GM18517 (cell line): ENCODE measurements around the gene GABRD.

Experiments used
- ATAC-seq: cut with Tn5 transposase; IDR thresholded peaks from one replicate; pipeline ENCODE4 v1.9.1; 2021; ENCODE audit warnings: mild to moderate bottlenecking, moderate library complexity; ENCODE audit not compliant: unreplicated experiment

GABRD gene

DNA sequence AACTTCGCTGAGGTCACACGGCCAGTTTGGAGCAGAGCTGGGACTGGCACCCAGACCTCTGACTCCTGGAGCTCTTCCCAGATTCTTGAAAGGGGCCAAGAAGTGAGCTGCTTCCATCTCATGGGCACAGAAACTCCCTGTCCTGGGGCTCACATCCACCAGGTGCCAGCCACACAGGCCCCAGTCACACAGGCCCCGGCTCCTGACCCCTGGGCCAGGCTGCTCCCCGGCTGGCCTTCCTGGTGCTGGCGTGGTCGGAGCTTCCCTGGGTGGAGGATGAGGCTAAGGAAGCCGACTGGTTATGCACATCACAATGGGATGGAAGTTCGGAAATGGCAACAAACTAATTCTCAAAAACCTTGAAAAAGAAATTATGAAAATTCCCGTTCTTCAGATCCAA is 3.0 kb upstream of the GABRD start:
- ATAC-seq = no peak

DNA sequence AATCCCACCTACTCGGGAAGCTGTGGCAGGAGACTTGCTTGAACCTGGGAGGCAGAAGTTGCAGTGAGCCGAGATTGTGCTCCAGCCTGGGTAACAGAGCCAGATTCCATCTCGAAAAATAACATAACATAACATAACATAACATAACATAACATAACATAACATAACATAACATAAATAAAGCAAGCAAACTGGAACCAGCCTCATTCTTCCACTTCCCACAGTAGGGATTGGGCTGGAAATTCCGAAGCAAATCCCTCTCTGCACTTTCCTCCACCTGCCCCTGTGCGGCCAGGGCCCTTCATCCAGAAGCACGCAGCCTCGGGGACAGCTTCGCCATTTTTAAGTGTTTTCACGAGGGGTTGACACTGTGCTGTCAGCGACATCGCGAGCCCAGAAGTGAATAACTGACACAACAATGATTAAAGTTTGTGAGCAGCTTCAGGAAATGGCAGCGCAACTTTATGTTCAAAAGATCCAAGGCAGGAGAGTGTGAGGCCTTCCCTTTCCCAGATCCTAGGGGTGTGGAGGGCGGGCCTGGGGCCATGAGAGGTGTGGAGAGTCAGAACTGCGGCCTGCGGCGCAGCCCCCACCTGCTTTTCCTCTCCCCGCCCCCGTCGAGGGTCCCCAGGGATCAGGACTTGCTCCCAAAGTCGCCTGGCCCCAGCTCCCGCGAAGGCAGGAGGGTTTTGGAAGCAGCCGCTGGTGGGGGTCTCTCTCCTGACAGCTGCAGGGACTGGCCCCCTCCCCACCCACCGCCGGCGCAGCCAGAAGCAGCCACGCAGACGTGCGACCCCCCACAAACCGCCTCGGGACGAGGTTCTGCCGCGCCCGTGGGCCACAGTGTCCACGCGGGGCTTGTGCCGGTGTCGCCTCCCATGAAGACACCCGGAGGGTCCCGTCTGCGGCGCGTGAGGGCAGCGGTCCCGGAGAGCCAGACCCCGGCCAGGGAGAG is 651 bp upstream of the GABRD start:
- ATAC-seq = no peak

DNA sequence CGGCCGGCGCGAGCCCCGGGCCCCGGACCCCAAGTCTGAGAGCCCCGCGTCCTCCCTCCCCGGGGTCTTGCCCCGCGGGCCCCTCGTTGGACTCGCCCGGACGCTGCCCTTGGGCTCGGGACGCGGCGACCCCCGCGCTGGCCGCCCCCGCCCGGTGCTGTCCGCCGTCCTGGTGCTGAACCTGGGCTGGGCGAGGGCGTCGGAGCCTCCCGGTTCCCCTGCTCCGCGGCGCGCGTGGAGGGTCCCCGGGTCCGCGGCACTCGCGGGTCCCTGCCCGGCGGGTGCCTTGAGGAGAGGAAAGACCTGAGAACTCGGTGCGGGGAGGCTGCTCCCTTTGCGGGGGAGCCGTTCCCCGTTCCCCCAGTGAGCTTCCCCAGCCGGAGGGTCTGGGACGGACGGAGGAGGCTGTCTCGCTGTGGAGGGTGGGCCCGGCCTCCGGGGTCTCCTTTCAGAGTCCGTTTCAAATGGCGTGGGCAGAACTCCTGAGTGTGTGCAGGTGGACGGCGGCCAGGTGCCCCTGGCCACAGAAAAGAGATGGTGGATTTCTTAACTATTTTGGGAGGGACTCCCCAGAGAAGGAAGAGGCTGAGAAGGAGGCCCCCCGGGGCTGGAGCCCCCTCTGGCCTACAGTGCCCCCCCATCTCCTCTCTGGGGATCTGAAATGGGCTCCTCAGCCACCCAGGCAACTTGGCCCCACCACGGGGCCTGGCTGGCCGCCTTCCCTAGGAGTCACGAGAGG is 595 bp downstream of the GABRD start:
- ATAC-seq = no peak

DNA sequence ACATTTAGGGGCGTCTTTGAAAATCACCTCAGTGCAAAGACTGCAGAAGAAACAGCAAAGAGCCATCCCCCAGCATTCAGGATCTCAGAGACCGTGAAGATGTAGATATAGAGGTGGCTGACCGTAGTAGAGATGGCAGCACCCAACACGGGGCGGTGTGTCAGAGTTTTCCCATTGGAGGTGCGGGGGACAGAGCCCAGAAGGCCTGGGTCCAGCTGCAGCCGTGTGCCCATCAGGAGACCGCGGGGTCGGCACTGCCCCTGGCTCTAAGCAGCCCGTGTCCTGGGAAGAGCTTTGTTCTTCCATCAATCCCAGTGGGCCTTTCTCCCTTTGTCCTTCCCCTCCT is 1.1 kb downstream of the GABRD start:
- no peak for ATAC-seq

DNA sequence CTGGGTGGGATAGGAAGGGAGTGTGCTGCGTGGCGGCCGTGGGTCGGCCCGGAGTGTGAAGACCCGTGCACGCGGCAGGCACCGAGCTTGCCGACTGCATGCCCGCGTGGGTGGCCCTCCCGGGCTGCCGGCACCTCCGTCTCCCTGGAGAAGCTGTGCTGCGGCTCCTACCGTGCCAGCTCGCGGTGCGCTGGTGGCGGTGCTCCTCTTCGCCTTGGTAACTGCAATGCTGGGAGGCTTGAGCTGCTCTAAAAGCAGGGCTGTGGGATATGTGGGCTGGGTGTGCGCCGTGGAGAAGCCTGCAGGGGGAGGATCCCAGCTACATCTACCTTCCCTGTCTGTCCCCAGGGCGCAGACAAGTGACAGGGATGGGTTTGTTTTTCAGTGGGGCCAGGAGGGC is 2.4 kb downstream of the GABRD start:
- no peak for ATAC-seq

DNA sequence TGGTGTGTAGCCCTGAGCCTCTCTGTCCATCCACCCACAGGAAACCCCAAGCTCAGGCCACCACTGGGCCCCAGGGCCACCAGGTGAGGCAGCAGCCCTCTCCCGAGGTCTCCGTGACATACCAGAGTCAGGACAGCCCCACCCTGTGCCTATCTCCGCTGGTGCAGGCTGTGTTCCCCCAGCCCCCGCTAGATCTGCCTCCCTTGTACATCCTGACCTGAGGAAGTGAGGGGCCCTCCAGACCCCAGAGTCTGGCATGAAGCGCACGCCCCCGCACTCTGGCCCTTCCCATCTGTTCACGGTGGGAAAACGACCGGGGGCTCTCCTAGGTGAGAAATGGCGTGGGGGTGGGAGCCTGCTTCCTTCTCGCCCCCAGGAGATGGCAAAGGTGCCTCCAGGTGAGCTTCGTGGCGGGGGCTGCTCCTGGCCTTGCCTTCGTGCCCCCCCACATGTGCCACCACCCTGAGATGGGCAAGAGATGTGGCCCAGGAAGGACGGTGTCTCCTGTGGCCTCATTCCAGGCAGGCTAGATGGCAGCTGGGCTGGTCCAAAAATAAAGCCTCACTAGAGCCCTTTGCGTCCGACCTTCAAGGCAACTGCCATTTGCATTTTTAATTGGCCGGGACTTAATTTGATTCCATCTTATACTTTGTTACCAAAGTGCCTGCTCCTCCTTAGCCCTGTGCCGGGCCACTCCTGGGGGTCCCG is 3.1 kb downstream of the GABRD start:
- ATAC-seq = no peak

DNA sequence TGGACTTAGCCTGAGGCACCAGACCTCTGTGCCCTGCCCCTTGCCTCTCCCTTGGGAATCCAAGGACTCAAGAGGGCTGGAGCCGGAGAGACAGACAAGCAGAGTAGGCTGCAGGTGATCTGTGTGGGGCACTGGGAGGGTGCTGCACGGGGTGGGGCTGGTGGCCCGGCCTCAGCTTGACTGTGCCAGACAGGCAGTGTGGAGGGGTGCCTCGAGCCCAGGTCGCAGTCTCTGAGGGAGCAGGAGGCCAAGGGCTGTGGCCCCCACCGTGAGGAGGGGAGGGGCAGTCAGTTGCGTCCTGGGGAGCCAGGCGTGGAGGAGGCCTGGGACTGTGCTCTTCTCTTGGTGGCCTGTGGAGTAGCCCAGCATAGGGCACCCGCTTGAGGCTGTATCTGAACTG is 4.0 kb downstream of the GABRD start:
- no peak for ATAC-seq

DNA sequence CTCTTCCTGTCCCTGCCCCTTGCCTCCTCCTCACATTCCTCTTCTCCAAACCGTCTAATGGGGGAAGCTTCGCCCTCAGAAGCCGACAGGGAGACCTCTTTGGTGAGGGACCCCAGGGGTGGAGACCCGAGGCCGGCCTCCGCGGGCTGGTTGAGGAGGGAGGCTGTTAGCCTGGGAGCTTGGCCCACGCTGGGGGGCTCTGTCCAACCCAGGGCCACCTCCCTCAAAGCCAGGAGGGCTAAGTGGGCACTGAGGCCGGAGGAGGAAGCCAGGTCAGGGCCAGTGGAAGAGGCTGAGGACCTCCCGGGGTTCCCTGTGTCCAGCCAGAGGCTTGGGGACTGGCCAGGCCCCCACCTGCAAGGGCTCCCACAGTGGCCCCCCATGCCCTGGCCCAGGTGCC is 5.3 kb downstream of the GABRD start:
- no peak for ATAC-seq

DNA sequence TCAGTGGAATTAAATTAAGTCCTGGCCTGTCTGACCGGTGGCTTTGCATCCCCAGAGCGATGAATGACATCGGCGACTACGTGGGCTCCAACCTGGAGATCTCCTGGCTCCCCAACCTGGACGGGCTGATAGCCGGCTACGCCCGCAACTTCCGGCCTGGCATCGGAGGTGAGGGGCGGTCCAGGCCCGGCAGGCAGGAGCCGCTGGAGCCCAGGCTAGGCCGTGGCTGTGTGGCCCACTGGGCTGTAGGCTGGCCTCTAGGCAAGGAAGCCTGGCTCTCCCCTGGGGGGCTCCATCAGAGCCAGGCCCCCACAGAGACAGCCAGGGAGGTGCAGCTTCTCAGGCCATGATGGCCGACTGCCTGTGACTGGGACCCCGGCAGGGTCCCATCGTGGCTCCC is 5.7 kb downstream of the GABRD start:
- no peak for ATAC-seq

DNA sequence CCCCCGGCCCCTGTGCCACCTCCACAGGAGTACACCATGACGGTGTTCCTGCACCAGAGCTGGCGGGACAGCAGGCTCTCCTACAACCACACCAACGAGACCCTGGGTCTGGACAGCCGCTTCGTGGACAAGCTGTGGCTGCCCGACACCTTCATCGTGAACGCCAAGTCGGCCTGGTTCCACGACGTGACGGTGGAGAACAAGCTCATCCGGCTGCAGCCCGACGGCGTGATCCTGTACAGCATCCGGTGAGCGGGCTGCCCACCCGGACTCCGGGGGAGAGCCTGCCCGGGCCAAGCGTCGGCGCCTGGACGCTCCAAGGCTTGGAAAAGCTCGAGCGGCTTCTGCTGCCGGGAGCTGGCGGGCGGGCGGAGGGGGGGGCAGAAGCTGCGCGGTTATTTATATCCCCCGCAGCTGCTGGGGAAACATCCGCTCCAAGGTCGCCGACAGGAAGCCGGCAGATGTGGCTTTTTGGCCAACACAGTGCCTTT is 6.4 kb downstream of the GABRD start:
- no peak for ATAC-seq

DNA sequence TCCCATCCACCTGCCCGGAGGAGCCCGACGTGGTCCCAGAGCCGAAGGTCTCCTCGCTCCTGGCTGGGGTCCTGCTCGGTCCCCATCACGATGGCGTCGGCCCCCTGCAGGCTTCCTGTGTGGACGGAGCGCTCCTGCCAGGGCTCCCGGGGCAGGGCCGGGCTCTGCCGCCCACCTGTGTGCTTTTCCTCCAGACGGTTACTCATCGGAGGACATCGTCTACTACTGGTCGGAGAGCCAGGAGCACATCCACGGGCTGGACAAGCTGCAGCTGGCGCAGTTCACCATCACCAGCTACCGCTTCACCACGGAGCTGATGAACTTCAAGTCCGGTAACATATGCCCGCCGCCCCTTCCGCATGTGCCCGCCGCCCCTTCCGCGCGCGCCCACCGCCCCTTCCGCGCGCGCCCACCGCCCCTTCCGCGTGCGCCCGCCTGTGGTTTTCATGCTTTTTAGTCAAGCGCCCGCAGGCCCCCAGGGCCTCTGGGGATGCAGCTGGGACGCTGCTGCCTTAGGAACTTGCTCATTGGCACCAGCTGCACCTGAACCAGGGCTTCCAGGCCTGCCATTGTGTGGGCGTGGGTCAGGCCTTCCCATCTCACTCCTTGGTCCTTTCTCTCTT is 8.9 kb downstream of the GABRD start:
- ATAC-seq = no peak

DNA sequence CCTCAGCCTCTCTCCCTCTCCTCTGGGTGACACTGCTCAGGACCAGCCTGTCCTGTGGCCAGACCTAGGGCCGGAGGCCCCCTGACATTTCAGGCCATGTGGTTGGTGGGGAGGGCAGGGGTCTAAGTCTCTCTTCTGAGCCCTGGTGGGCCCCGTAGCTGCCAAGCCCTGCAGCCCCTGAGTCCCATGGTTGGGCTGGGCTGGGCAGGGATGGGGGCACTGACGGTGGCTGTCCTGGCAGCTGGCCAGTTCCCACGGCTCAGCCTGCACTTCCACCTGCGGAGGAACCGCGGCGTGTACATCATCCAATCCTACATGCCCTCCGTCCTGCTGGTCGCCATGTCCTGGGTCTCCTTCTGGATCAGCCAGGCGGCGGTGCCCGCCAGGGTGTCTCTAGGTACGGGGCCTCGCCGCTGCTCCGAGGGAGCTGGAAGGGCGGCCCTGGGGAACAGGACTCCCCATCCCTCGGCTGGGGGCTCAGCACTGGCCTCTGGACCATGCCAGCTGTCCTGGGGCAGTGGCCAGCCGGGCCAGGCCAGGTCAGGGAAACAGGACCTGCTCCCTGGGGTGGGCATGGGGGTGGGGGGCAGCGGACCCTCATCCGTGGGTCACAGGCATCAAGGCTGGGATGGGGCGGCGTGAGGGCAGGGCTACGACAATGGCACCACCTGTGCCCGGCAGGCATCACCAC is 9.9 kb downstream of the GABRD start:
- ATAC-seq = no peak

DNA sequence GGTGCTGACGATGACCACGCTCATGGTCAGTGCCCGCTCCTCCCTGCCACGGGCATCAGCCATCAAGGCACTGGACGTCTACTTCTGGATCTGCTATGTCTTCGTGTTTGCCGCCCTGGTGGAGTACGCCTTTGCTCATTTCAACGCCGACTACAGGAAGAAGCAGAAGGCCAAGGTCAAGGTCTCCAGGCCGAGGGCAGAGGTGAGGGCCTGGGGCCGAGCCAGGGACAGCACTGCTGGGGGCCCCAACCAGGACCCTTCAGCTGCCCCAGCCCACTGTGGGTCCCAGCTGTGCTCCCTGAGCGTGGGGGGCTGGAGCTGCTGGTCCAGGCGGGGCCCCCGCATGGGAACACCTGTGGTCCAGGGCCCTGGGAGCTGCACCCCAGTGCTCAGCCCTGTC is 10.4 kb downstream of the GABRD start:
- ATAC-seq = no peak

DNA sequence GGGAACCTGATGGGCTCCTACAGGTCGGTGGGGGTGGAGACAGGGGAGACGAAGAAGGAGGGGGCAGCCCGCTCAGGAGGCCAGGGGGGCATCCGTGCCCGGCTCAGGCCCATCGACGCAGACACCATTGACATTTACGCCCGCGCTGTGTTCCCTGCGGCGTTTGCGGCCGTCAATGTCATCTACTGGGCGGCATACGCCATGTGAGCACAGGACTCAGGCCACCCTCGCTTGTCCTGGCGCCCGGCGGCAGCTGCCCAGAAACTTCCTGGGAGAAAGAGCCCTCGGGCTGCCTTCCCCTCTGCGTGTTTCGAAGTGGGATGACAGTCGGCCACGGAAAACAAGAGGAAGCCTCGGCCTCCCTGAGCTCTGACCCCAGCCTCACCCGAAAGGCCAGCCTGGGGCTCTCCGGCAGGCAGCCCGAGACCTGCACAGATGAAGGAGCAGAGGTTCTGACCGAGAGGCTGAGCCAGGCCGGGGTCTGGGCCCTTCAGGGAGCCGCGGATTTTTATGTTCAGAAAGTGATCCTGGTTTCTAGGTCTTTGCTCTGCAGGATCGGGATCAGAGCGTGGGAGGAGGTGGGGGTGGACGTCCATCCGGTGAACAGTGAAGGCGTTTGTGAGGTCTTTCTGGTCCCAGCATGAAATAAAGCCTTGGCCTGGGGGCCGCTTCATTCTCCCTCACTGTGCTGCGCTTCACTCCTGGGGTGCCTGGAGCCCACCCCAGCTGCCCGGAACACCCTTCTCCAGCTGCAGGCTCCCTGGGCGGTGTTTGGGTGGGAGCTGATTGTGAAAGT is 11.1 kb downstream of the GABRD start:
- ATAC-seq = no peak

DNA sequence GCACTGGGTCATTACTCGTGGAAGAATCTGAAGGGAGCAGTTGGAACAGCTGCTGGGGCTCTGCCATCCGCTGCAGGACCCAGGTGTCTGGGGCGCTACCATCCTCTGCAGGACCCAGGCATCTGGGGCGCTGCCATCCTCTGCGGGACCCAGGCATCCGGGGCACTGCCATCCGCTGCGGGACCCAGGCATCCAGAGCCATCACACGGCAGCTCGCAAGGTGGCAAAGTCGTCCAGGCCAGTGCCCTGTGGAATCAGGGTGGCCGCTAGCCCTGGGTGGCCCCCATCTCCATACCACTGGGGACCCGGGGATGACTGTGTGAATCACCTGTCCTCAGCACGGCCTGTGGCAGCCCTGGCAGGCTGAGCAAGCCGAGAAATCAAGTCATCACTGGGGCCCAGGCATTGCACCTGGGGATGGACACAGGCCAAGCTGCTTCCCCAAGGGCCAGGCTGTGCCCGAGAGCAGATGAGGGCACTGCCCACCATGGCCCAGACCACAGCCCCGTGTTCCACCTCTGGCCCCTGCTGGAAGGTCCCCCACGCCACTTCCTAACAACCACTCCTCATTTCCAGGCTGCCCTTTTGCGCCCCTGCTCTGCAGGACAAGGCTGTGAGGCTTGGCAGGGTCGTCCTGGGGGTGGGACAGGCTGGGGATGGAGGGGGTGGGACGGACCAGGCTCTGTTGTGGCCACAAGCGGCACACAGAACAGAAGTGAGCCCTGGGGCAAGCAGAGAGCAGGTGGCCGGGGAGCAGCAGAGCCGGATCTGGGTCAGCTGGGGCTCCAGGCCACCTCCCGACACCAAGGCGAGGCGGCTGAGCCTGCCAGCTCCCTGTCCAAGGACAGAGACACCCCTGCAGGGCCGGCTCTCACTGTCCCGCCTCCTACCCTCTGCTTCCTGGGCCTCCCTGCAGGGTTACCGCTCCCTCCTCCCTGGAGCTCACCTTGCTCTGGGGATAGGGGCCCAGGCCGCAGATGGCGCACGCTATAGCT is 12.7 kb downstream of the GABRD start:
- no peak for ATAC-seq

DNA sequence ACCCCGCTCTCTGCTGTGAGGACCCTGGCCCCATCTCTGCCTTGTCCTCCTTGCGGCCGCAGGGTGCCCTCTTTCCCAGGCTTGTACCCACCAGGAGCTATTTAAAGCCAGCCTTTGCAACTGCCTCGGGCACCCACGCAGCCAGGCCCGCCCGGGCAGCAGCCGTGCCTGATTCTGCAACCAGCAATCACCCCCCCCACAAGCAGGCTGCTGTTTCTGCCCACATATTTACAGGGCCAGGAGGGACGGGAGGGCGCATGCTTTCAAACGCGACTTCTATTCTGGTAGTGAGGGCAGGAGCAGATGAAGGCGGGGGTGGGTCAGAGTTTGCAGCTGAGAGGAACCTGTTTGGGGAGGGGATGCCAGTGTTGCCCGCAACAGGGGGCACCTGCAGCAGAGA is 13.6 kb downstream of the GABRD start:
- ATAC-seq = no peak

DNA sequence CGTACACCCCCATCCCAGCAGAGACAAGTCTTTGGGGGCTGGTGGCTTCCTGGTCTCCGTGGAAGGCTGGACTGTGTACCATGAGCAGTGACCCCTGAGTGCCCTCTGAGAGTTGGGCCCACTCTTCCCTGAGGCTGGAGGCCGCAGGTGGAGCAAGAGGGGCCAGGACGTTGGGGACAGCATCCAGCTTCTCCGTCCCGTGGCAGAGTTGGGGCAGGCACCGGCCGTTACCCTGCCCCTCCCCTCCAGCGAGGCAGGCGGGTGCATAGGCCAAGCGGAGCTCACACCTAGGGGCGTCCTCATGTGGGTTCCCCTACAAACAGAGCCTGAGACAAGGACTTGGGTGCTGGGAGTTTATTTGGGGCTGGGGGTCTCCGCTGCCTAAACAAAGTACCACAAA is 14.0 kb downstream of the GABRD start:
- no peak for ATAC-seq

DNA sequence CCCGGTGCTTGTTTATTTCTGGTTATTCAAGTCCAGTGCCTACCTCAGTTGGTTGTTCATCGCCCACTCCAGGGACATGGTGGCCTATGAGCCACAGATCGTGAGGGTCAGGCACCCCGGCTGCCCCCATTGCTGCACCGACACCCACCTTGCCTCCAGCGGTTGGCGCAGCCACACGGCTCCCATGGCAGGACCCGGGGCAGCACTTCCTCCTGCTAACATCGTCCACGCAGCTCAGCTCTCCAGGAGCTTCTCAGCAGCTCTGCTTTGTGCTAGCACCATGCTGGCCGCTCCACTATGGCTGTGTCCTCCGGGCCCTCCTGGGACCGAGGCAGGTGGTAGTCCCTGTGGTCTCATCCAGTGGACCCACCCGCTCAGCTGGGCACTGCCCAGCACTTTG is 17.1 kb downstream of the GABRD start:
- ATAC-seq = no peak
